Upper lobe of right lung (tissue), 1 donor: ENCODE measurements around the gene IGF2BP1. TPM values are rescaled to one million over a fixed set of nuclear protein-coding genes. Genes with fewer than 3 reads are reported as not detected.

Source experiments
- ATAC-seq: fragments of 200-7000 bp; cut with Tn5 transposase; one replicate; pipeline ENCODE4 v1.9.1; 2020; ENCODE audit warnings: mild to moderate bottlenecking, moderate library complexity
- DNase-seq: peaks from one replicate; pipeline ENCODE4 v3.0.0-alpha.2; 2020
- H3K27ac ChIP-seq: fragments of 200-600 bp; one replicate; pipeline ENCODE4 v1.8.0; 2022
- H3K27me3 ChIP-seq: fragments of 200-600 bp; one replicate; pipeline ENCODE4 v1.8.0; 2022; ENCODE audit warnings: mild to moderate bottlenecking
- H3K36me3 ChIP-seq: fragments of 200-600 bp; one replicate; pipeline ENCODE4 v1.8.0; 2022
- H3K4me1 ChIP-seq: fragments of 200-600 bp; one replicate; pipeline ENCODE4 v1.8.0; 2022
- H3K4me3 ChIP-seq: fragments of 200-600 bp; one replicate; pipeline ENCODE4 v1.8.0; 2022; ENCODE audit warnings: mild to moderate bottlenecking
- H3K9me3 ChIP-seq: fragments of 200-600 bp; one replicate; pipeline ENCODE4 v1.8.0; 2022
- CTCF ChIP-seq: fragments of 200-600 bp; IDR thresholded peaks from one replicate; pipeline ENCODE4 v1.8.0; 2022; ENCODE audit warnings: antibody characterized with exemption
- intact Hi-C: fragments of 100-400 bp; cut with DNase I; formaldehyde crosslinking; loops from one replicate; pipeline ENCODE4 v1.11.0; 2022
- total RNA-seq: library from RNA; stranded (reverse); fragmentation: NEBNext Ultra II Directional; extraction: Animal tissue kit (Norgen Biotek cat#: 25700); gene quantifications from one replicate; pipeline ENCODE4 v1.2.1, GENCODE V29; 2021
- donor health status: DM: no; HTN: yes; CAD: no; lungs with severe emphysema.

IGF2BP1 gene
- total RNA-seq, 1 donor from 2014 or later, result not detected

- Histone ChIP-seq H3K27me3 (peaks cover 48% of the 10 kb centered on the region), H3K27ac (no peak overlapping the region), H3K4me3 (no peak overlapping the region), H3K36me3 (no peaks in the 10 kb centered on the region), H3K9me3 (no peaks in the 10 kb centered on the region), H3K4me1 (no peaks in the 10 kb centered on the region)
- no peak for TF ChIP-seq CTCF
- no peak for ATAC-seq
- intact Hi-C loops, result no loop called here
- no peak for DNase-seq
Measured at GRCh38 chr17:49018748-49019147, 21.6 kb downstream of the IGF2BP1 start.

- Histone ChIP-seq H3K4me1 (no peaks in the 10 kb centered on the region), H3K27me3 (peaks cover 34% of the 10 kb centered on the region), H3K36me3 (no peaks in the 10 kb centered on the region), H3K9me3 (no peaks in the 10 kb centered on the region), H3K4me3 (no peak overlapping the region), H3K27ac (no peak overlapping the region)
- DNase-seq (no peak), ATAC-seq (no peak)
- intact Hi-C loops, result no loop called here
- TF ChIP-seq CTCF, result no peak
Measured at GRCh38 chr17:49020609-49021008, 23.4 kb downstream of the IGF2BP1 start.

- intact Hi-C loops, result no loop called here
- TF ChIP-seq CTCF, result no peak
- Histone ChIP-seq H3K27ac (no peak overlapping the region), H3K9me3 (no peaks in the 10 kb centered on the region), H3K4me1 (no peaks in the 10 kb centered on the region), H3K4me3 (no peak overlapping the region), H3K27me3 (peaks cover 27% of the 10 kb centered on the region), H3K36me3 (no peaks in the 10 kb centered on the region)
- DNase-seq (no peak), ATAC-seq (no peak)
Measured at GRCh38 chr17:49021095-49021767, 24.0 kb downstream of the IGF2BP1 start.

- Histone ChIP-seq H3K4me3 (no peak overlapping the region), H3K27me3 (peaks cover 24% of the 10 kb centered on the region), H3K27ac (no peak overlapping the region), H3K4me1 (no peaks in the 10 kb centered on the region), H3K9me3 (no peaks in the 10 kb centered on the region), H3K36me3 (no peaks in the 10 kb centered on the region)
- intact Hi-C loops, result no loop called here
- DNase-seq (no peak), ATAC-seq (no peak)
- TF ChIP-seq CTCF, result no peak
Measured at GRCh38 chr17:49021768-49022103, 24.6 kb downstream of the IGF2BP1 start.

GRCh38 chr17:49022391-49022941 lies 25.3 kb downstream of the IGF2BP1 start:
- ATAC-seq (peak; percentile 56), DNase-seq (no peak)
- intact Hi-C loops, result no loop called here
- Histone ChIP-seq H3K36me3 (no peaks in the 10 kb centered on the region), H3K4me1 (no peaks in the 10 kb centered on the region), H3K9me3 (no peaks in the 10 kb centered on the region), H3K27ac (no peak overlapping the region), H3K27me3 (peaks cover 18% of the 10 kb centered on the region), H3K4me3 (no peak overlapping the region)
- TF ChIP-seq CTCF, result no peak
